Measurements from ENCODE around the gene RFX1.
"Not testable (repeated sequence)": the region's sequence is repeated elsewhere in the genome, so short reads cannot be mapped to it uniquely, and the experiment has no call there.

RFX1 gene

DNA sequence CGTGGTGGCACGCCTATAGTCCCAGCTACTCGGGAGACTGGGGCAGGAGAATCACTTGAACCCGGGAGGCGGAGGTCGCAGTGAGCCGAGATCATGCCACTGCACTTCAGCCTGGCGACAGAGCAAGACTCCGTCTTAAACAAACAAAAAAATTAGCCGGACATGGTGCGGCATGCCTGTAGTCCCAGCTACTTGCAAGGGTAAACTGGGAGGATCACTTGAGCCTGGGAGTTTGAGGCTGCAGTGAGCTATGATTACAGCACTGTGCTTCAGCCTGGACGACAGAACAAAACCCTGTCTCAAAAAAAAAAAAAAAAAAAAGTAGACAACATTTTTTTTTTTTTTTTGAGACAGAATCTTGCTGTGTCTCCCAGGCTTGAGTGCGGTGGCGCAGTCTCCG is 34.3 kb downstream of the RFX1 start:
- H3K9me3 ChIP-seq (ENCODE audit: control insufficient read depth, insufficient read depth, low read length); H3K9ac ChIP-seq (ENCODE audit: low read depth, low read length); H3K4me1 ChIP-seq (ENCODE audit: insufficient read depth, low read length); H3K36me3 ChIP-seq (ENCODE audit: insufficient read depth, low read length): not testable (repeated sequence)

DNA sequence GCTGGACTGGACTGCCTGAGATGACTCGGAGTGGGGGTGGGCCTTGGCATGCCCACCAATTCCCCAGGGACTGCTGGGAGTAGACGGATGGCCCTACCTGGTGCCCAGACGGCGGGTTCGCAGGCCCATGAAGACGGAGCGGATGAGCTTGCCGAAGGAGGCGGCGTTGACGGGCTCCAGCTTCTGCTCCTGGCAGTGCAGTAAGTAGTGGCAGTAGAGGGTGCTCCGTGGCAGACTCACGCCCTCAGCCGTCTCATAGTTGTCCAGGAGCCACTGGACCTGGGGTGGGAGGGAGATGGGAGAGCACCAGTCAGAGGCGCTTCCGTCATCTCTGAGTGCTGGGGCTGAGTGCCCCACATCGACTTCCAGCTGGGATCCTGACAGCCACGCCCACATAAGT is 36.2 kb downstream of the RFX1 start:
- 0 out of 2 replicates have a peak, but pooled peaks cover 3% of the 10 kb centered on the region for H3K36me3 ChIP-seq (ENCODE audit: insufficient read depth, low read length)
- H3K4me1 ChIP-seq (ENCODE audit: insufficient read depth, low read length), result no peaks in the 10 kb centered on the region
- H3K9ac ChIP-seq (ENCODE audit: low read depth, low read length), result no peak overlapping the region
- no peaks in the 10 kb centered on the region for H3K9me3 ChIP-seq (ENCODE audit: control insufficient read depth, insufficient read depth, low read length)

DNA sequence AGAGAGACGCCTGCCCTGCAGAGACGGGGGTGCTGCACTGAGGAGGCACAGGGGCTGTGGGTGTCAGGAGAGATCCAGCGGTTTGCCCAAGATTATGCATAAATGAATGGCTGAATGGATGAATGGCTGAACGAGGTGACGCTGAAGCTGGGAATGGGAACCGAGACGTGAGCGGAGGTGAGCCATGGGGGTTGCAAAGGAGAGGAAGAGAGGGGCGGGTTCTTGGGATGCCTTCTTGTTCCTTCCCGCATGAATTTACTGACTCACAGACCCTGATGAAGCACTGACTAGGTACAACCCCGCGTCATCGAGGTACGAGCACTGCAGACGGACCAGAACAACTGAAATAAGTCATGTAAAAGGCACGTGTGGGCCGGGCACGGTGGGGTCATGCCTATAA is 37.1 kb downstream of the RFX1 start:
- Histone ChIP-seq H3K36me3 (ENCODE audit: insufficient read depth, low read length) (0 out of 2 replicates have a peak, but pooled peaks cover 3% of the 10 kb centered on the region), H3K9ac (ENCODE audit: low read depth, low read length) (no peak overlapping the region), H3K9me3 (ENCODE audit: control insufficient read depth, insufficient read depth, low read length) (no peaks in the 10 kb centered on the region), H3K4me1 (ENCODE audit: insufficient read depth, low read length) (no peaks in the 10 kb centered on the region)

DNA sequence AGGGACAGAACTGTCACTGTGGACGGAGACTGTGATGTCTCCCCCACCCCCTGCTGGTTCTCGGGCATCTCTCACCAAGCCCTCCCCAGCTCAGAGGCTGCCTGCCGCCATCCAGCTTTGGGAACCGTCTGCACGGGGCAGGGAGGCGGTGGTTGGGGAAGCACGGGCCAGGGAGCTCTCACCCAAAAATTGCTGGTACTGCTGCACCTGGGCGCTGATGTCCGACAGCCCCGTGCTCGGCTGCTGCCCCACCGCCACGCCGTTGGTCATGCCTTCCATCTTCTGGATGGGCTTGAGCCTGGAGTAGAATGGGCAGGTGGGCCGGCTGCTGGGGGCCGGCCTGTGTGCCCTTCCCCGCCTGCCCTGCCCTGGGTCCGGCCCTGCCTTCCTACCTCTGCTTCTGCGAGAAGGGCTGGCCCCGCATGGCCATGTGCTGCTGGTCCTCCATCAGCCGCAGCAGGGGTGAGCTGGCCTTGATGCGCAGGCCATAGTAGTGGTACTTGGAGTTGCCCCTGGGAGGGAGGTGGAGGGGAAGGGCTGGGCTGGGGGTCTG is 37.7 kb downstream of the RFX1 start:
- Histone ChIP-seq H3K36me3 (ENCODE audit: insufficient read depth, low read length) (0 out of 2 replicates have a peak, but pooled peaks cover 3% of the 10 kb centered on the region), H3K9ac (ENCODE audit: low read depth, low read length) (no peak overlapping the region), H3K9me3 (ENCODE audit: control insufficient read depth, insufficient read depth, low read length) (no peaks in the 10 kb centered on the region), H3K4me1 (ENCODE audit: insufficient read depth, low read length) (no peaks in the 10 kb centered on the region)

DNA sequence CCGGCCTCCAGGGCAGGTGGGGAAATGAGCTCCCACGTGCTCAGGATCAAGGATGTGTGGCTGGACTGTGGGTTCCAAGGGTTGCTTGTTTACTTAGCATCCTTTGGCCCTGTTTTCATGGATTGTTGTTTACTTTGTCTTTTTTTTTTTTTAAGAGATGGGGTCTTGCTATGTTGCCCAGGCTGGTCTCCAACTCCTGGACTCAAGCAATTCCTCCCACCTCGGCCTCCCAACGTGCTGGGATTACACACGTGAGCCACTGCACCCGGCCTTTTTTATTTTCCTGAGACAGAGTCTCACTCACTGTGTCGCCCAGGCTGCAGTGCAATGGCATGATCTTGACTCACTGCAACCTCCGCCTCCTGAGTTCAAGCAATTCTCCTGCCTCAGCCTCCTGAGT is 38.9 kb downstream of the RFX1 start:
- not testable (repeated sequence) for H3K36me3 ChIP-seq (ENCODE audit: insufficient read depth, low read length); H3K9ac ChIP-seq (ENCODE audit: low read depth, low read length); H3K9me3 ChIP-seq (ENCODE audit: control insufficient read depth, insufficient read depth, low read length); H3K4me1 ChIP-seq (ENCODE audit: insufficient read depth, low read length)

DNA sequence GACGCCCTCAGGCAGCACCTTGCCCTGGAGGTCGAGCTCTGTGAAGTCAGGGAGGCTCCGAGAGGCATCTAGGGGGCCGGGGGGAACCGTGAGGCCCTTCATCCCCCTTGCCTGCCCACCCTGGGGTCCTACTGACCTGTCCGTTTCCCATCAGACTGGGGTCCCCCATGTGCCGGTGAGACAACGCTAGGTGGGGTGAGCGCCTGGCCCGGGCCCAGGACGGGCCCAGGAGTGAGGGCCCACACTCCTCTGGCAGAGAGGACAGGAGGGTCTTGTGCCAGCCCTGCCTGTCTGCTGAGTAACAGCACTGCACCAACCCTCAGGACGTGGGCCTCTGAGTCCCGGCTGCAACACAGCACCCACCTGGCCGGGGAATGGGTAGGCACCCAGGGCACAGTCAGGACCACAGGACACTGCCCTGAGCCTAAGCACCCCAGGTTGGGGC is 39.4 kb downstream of the RFX1 start:
- no peak overlapping the region for H3K9ac ChIP-seq (ENCODE audit: low read depth, low read length)
- no peaks in the 10 kb centered on the region for H3K36me3 ChIP-seq (ENCODE audit: insufficient read depth, low read length)

DNA sequence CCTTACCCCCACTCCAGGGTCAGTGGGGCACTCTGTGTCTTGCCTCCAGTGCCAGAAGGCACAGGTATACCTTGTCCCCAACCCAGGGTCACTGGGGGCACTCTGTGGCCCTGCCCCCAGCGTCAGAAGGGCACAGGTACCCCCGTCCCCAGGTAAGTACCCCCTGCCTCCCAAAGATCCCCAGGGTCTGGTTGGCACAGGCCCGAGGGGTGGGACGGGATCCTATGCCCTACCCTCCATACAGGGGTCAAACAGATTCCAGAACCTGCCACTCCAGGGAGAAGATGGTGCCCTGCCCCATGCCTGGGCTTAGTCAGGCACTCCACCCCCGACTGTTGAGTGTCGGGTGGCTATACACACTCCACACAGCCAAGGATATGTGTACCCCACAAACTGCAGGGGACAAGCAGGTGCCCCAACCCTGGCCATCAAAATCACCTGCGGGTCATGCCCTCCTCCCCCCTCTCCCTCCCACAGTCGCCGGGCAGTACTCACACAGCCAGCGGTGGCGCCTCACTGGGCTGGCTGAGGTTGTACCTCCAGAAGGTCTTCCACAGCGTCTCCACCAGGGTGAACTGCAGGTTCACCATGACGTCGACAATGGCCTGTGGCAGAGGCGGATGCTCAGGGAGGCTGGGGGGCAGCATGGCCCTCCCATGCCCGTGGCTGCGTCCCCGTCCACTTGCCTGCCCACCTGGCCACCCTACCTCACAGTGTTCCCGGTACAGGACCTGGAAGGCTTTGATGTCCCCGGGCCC is 40.0 kb downstream of the RFX1 start:
- H3K4me1 ChIP-seq (ENCODE audit: insufficient read depth, low read length), result no peaks in the 10 kb centered on the region; the same call in 1 of the 2 replicates
- no peak overlapping the region for H3K9ac ChIP-seq (ENCODE audit: low read depth, low read length)
- no peaks in the 10 kb centered on the region for H3K9me3 ChIP-seq (ENCODE audit: control insufficient read depth, insufficient read depth, low read length)
- no peaks in the 10 kb centered on the region for H3K36me3 ChIP-seq (ENCODE audit: insufficient read depth, low read length)

More for the DNA sequence above, 39.4 kb downstream of the RFX1 start:
- Histone ChIP-seq H3K4me1 (ENCODE audit: insufficient read depth, low read length) (no peaks in the 10 kb centered on the region), H3K9me3 (ENCODE audit: control insufficient read depth, insufficient read depth, low read length) (no peaks in the 10 kb centered on the region)

DNA sequence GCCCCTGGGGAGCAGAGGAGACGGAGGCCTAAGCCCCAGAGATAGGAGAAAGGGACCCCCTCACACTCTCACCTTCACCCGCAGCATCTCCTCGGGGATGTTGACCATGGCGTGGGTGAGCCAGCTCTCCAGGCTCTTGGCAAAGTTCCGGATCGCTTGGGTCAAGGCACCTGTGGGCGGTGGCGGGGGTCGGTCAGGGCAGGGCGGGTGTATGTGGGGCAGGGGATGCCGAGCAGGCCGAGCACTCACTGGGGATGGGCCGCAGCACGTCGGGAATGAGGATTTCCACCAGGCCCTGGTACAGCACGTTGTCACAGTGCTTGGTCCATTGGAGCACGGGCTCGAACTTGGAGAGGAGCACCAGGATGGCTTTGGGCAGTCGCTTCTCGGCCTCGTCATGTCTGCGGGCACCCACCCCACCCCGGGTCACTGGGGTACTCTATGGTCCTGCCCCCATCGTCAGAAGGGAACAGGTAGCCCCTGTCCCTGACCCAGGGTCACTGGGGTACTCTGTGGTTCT is 40.7 kb downstream of the RFX1 start:
- no peaks in the 10 kb centered on the region for H3K9me3 ChIP-seq (ENCODE audit: control insufficient read depth, insufficient read depth, low read length)
- no peaks in the 10 kb centered on the region for H3K36me3 ChIP-seq (ENCODE audit: insufficient read depth, low read length)
- no peak overlapping the region for H3K9ac ChIP-seq (ENCODE audit: low read depth, low read length)
- no peaks in the 10 kb centered on the region; the same call in 1 of the 2 replicates for H3K4me1 ChIP-seq (ENCODE audit: insufficient read depth, low read length)

DNA sequence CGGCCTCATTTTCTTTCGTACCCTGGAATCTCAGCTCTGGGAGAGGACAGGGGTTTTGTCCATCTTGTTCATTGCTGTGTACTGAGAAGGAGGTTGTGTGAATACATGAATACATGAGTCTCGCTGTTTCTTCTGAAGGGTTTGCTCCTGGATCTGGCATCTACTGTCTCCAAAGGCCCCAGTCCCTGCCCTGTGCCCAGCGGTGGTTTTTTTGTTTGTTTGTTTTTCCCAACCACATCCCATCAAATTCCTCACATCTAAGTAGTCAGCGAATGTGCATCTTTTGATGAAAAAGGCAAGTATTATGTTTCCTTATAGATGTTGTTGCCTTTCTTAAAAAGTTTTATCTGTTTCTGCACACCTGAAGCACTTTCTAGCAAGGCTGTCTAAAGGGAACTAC is 41.3 kb downstream of the RFX1 start:
- Histone ChIP-seq H3K4me1 (ENCODE audit: insufficient read depth, low read length) (no peaks in the 10 kb centered on the region; the same call in 1 of the 2 replicates), H3K9ac (ENCODE audit: low read depth, low read length) (no peak overlapping the region), H3K9me3 (ENCODE audit: control insufficient read depth, insufficient read depth, low read length) (no peaks in the 10 kb centered on the region), H3K36me3 (ENCODE audit: insufficient read depth, low read length) (no peaks in the 10 kb centered on the region)

DNA sequence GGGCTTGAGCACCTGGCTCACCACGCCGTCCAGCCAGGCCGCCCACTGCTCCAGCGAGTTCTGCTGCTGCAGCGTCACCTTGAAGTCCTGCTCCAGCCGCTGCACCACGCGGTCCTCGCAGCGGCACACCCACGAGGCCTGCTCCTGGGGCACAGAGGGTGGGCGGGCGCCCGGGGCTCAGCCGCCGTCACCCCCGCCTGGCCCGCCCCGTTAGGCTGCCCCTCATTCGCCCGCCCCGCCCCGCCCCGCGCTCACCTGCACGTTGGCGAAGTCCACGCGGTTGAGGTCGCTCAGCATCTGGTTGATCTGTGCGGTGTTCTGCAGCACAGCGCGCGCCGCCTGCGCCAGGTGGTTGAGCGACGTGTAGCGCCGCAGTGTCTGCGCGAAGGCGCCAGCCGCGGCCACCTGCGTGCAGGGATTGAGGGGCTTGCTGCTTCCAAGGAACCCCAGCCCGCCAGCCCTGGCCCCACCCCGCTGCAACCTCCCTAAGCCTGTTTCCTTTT is 42.5 kb downstream of the RFX1 start:
- H3K4me1 ChIP-seq (ENCODE audit: insufficient read depth, low read length), result no peaks in the 10 kb centered on the region; the same call in 1 of the 2 replicates
- H3K36me3 ChIP-seq (ENCODE audit: insufficient read depth, low read length), result no peaks in the 10 kb centered on the region
- H3K9me3 ChIP-seq (ENCODE audit: control insufficient read depth, insufficient read depth, low read length), result no peaks in the 10 kb centered on the region
- peak overlapping the region; percentile 51; the same call in 1 of the 2 replicates for H3K9ac ChIP-seq (ENCODE audit: low read depth, low read length)

DNA sequence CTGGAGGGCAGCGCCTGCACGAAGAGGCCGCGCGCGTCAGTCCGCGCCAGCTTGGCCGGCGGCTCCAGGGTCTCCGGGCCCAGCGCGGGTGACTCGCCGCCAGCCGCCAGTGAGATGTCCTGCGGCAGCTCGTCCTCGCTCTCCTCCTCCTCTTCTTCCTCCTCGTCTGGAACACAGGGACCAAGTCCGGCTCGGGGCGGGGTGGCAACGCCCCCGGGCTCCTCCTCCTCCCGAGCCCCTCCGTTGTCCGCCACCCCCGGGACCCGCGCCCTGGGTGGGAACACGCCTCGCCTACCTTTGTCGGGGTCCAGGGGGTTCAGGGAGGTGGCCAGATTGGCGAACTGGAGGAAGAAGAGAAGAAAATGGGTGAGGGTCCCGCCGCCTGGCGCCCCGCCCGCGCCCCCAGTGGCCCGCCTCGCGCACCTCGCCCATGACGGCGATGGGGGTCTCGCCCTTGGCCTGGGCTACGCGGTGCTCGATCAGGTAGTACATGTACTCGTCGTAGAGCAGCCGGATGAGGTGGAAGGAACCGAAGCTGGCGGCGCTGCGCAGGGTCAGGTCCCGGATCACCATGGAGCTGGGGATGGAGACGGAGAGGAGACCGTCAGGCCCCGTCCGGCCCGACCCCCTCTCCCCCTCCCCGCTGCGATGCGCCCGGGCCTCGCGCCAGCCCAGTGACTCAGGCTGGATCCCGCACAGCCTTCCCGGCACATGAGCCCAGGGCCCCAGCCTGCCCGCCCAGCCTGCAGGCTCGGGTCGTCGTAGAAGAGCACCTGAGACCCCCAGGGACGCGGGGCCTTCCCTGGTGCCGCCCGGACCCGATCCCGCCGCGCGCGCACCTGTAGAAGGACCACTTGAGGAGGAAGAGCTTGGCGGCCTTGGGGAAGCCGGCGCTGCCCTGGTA is 43.2 kb downstream of the RFX1 start:
- no peaks in the 10 kb centered on the region for H3K9me3 ChIP-seq (ENCODE audit: control insufficient read depth, insufficient read depth, low read length)
- peaks cover under 1% of the 10 kb centered on the region; the same call in 1 of the 2 replicates for H3K36me3 ChIP-seq (ENCODE audit: insufficient read depth, low read length)
- H3K9ac ChIP-seq (ENCODE audit: low read depth, low read length), result peak overlapping the region; percentile 51; the same call in 1 of the 2 replicates
- H3K4me1 ChIP-seq (ENCODE audit: insufficient read depth, low read length), result no peaks in the 10 kb centered on the region; the same call in 1 of the 2 replicates

DNA sequence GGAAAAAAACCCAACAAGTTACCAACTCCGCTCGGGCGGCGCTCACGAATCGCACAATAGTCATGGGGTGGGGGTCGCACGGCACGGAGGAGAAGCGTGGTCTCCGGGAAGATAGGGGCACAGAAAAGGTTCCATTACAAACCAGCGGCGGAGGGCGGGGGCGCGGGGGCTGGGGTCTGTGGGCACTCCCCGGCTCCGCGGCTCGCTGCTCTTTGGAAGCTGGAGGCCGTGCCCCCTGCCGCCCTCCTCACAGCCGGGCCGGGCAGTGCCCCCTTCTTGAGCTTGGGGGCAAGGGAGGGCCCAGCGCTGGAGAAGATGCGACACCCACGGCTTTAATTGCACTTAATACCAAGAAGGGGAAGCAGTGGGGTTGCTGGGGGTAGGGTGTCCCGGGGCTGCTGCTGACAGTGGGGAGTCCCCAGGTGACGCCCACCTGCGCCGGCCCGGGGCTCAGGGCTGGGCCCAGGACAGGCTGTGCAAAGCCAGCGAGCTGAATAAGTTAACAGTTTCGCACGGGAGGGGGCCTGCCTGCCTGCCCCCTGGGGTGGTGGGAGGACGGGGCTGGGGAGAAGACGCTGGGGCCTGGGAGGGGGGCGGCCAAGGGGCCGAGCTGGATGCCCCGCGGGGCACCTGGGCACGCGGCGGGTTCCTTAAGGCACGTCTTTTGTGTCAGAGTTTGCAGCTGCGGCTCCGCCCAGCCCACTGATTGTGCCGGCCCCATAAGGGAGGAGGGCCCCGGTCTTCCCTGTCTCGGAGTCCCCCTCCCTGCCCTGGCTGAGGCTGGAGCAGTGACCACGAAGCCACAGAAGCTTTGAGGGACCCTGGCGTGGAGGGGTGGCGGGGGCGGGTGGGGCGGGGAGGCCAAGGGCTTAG is 44.1 kb downstream of the RFX1 start:
- no peaks in the 10 kb centered on the region; the same call in 1 of the 2 replicates for H3K4me1 ChIP-seq (ENCODE audit: insufficient read depth, low read length)
- peaks cover 9% of the 10 kb centered on the region for H3K36me3 ChIP-seq (ENCODE audit: insufficient read depth, low read length)
- no peaks in the 10 kb centered on the region for H3K9me3 ChIP-seq (ENCODE audit: control insufficient read depth, insufficient read depth, low read length)
- peak overlapping the region; percentile 40; the same call in 1 of the 2 replicates for H3K9ac ChIP-seq (ENCODE audit: low read depth, low read length)
